ENCODE results near the gene PIH1D1.
"Not testable (repeated sequence)": the region's sequence is repeated elsewhere in the genome, so short reads cannot be mapped to it uniquely, and the experiment has no call there.

Gene PIH1D1

DNA sequence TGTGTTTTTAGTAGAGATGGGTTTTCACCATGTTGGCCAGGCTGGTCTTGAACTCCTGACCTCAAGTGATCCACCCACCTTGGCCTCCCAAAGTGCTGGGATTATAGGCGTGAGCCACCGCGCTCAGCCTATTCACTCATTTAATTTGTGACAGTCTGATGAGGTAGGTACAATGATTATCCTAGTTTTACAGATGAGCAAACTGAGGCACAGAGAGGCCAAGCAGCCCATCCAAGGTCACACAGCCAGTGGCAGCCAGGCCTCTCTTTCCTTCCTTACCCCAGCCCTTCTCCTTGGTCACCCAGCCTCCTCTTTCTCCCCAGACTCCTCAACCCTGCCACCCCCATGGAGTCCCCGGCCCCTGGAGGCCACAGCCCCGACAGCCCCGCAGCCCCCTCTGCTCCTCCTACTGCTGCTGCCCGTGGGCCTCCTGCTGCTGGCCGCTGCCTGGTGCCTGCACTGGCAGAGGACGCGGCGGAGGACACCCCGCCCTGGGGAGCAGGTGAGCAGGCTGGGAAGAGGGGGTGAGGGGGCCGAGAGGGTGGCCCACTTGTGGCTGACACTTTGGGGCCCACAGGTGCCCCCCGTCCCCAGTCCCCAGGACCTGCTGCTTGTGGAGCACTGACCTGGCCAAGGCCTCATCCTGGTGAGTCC is 28.5 kb upstream of the PIH1D1 start:
- no peak for DNase-seq

DNA sequence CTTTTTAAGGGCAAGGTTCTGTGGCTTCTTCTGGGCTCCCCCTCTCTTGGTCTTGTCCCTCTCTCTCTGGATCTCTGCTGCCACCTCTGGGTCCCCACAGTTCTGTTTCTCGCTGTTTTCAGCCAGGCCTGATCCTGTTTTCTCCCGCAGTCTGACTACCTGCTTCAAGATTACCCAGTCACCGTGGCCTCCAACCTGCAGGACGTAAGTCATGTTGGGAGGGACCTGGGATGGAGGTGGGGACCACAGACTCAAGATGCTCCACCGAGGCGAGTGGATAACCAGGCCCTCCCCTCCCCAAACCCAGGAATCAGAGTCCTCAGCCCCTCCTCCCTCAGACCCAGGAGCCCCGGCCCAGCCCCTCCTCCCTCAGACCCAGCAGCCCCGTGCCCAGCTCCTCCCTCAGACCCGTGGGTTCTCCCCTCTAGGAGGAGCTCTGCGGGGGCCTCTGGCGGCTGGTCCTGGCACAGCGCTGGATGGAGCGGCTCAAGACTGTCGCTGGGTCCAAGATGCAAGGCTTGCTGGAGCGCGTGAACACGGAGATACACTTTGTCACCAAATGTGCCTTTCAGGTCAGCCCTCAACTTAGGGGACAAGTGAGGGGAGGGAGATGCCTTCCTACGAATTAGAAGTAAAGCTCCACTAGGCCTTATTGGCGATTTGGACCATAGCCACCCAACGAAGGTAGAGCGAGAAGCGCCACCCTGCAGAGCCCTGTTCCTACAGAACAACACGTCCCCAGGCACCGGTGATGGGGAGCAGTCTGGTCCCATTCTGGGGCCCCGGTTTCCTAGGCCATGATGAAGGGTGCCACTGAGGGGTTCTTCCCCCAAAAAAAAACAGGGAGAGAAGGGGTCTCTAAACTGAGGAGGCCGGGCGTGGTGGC is 24.6 kb upstream of the PIH1D1 start:
- DNase-seq: peak in 1 of 2 experiments; percentile 13

DNA sequence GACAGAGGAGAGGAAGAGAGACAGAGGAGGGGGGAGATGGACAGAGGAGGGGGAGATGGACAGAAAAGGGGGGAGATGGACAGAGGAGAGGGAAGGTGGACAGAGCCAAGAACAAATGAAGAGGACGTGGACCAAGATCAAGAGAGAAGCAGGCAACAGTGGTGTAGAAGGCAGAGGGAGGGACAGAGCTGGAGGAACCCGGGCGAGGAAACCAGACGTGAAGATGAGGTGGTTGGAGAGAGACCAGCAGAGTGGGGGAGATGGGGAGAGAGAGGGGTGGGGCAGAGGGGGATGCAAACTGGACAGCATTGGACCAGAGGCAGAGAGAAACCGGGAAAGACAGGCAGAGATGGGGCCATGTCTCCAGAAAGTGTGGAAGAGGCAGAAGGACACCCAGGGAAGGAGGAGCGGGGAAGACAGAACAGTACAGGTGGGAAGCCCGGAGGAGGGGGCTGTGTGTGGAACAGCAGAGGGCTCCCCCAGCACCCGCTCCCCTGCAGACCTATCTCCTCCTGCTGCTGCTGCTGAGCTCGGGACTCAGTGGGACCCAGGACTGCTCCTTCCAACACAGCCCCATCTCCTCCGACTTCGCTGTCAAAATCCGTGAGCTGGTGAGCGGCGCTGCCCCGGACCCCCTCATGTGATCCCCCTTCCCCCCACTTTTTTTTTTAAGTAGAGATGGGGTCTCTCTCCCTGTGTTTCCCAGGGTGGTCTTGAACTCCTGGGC is 23.7 kb upstream of the PIH1D1 start:
- no peak for DNase-seq

DNA sequence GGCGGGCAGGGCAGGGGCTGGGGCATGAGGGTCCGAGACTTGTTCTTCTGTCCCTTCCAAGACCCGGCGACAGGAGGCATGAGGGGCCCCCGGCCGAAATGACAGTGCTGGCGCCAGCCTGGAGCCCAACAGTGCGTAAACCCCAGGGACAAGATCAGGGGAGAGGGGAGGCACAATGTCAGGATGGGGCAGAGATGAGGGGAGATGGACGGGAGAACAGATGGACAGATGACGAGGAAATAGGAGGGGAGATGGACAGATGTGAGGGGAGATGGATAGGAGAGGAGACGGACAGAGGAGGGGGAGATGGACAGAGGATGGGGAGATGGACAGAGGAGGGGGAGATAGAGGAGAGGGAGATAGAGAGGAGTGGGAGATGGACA is 22.9 kb upstream of the PIH1D1 start:
- DNase-seq: no peak

DNA sequence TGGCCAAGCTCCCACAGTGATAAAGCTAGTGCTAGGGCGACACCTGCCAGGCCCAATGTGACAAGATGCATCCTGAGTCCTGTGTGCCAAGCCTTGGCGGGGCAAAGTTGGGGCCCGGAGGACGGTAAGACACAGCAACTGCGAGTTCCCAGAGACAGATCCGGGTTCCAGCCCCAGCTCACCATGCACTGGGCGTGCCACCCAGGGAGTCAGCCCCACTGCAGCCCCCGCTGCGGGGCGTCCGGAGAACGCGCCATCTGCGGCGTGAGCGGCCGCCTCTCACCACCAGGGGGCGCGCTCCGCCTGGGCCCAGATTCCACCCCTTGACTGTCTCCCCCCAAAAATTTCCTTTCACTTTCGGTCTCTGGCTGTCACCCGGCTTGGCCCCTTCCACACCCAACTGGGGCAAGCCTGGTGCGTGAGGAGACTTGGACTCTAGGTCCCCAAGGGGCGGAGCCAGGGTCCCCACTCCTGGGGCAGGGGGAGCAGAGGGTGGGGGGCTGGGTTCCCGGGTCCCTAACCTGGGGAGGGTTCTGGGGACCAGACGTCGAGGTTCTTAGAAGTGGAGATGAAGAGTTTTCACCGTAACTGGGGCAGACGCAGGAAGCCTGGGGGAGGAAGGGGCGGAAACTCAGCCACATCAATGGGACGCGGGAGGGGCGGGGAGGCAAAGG is 22.4 kb upstream of the PIH1D1 start, which contains the start of gene FLT3LG:
TSS of gene FLT3LG (plus strand) at position 348 of the 674 bp plus-strand sequence. CDS start 425 bp downstream, outside the sequence.
- DNase-seq: peak; percentile 75 to 81

DNA sequence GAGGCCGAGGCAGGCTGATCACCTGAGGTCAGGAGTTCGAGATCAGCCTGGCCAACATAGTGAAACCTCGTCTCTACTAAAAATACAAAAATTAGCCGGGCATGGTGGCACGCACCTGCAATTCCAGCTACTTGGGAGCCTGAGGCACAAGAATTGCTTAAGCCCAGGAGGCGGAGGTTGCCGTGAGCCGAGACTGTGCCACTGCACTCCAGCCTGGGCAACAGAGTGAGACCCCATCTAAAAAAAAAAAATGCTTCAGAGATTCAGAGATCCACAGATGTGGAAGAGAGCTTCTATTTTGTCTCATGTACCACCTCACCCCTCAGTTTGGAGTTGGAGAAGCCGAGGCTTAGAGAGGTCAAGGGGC is 21.9 kb upstream of the PIH1D1 start:
- not testable (repeated sequence) for DNase-seq

DNA sequence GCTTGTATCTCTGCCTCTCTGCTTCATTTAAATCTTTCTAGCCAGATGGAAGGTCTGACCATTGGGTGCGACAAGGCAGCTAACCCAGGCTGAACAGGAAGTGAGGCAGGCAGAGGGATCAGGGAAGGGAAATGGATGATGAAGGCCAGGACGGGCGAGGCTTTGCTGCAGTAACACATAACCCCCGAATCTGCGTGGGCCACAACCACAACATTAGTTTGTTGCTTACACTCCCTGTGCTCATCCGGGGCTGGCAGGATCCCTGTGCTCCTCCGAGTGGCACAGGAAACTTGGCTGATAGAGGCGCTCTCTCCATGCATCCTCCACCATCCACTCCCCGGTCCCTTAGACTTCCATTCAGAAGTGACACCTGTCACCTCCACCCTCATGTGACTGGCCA is 21.3 kb upstream of the PIH1D1 start:
- DNase-seq: no peak

DNA sequence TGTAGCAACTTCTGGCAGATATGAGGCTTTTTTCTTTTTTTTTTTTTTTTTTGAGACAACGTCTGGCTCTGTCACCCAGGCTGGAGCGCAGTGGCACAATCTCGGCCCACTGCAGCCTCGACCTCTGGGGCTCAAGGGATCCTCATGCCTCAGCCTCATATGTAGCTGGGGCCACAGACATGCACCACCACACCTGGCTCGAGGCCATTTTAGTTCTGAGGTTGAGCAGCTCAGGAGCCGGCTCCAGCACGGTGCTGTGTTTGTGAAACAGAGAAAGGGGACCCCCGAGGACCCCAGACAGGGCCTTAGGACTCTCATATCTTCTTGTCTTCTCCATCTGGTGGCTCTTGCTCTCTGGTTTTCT is 19.0 kb upstream of the PIH1D1 start:
- no peak for DNase-seq

DNA sequence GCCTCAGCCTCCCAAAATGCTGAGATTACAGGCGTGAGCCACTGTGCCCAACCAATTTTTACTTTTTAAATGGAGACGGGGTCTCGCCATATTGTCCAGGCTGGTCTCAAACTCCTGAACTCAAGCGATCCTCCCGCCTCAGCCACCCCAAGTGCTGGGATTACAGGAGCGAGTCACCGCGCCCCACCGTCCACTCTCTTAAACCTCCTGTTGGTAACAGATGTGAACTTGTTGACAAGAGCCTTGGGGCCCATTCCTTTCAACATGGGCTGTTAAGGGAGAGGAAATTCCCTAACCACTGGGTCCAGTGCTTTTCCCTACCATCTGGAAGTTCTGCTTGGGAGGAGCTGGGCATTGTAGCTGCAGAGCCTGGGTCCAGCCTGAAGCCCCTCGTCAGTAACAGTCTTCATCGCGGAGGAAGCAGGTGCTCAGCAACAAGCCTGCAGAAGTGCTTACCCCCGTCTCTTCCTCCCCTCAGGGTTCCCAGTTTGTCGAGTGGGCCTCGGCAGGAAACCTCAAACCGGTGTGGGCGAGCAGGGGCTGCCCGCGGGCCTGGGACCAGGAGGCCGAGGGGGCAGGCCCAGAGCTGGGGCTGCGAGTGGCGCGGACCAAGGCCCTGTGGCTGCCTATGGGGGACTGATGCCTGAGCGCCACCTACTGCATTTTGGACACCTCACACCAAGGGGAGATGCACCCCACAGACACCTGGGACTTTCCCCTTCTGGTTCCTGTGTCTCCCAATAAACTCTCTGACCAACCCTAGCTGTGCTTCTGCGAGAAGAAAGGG is 18.4 kb upstream of the PIH1D1 start:
- DNase-seq: no peak

DNA sequence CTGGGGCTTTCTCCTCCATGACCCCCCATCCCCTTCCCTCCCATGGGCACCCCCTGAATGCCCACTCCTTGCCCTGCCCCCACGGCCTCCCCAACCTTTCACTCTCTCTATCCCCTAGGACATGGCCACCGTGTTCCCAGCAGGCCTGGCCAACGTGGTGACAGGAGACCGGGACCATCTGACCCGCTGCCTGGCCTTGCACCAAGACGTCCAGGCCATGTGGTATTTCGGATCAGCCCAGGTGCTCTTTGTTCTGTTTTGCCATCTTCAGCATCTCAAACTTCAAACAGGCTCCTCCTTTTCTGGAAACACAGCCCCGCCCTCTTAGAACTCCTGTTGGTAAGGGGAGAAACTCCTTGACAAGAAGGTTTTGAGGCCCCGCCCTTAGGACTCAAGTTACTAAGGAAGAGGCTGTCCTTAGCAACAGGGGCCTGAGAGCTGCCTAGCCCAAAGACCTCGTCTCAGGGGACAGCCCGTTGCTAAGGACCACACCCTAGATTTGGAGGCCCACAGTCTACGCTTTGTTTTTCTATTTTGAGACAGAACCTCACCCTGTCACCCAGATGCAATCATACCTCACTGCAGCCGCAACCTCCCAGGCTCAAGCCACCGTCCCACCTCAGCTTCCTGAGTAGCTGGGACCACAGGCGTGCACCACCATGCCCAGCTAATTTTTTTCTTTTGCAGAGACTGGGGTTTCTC is 17.3 kb upstream of the PIH1D1 start:
- no peak for DNase-seq

DNA sequence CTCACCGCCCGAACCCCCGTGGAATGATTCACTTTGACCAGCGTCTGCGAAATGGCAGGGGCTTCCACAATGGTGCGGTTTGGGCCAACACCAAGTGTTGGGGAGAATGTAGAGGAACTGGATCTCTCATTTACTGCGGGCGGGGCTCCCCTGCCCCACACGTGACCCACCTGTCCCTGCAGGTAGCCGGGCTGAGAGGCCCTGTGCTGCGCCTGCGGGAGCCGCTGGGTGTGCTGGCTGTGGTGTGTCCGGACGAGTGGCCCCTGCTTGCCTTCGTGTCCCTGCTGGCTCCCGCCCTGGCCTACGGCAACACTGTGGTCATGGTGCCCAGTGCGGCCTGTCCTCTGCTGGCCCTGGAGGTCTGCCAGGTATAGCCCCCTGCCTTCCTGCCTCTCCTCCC is 16.6 kb upstream of the PIH1D1 start:
- no peak for DNase-seq

DNA sequence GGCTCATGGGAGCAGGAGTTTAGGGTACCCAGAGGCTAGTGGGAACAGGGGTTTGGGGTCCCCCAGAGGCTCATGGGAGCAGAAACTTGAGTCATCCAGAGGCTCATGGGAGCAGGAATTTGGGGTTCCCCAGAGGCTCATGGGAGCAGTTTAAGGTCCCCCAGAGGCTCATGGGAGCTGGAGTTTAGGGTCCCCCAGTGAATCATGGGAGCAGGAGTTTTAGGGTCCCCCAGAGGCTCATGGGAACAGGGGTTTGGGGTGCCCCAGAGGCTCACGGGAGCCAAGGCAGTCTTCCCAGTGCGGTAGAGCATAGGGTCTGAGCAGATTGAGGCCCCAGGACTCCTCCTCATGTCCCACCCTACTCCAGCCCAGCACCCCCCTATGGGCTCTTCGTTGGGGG is 13.8 kb upstream of the PIH1D1 start:
- no peak for DNase-seq

DNA sequence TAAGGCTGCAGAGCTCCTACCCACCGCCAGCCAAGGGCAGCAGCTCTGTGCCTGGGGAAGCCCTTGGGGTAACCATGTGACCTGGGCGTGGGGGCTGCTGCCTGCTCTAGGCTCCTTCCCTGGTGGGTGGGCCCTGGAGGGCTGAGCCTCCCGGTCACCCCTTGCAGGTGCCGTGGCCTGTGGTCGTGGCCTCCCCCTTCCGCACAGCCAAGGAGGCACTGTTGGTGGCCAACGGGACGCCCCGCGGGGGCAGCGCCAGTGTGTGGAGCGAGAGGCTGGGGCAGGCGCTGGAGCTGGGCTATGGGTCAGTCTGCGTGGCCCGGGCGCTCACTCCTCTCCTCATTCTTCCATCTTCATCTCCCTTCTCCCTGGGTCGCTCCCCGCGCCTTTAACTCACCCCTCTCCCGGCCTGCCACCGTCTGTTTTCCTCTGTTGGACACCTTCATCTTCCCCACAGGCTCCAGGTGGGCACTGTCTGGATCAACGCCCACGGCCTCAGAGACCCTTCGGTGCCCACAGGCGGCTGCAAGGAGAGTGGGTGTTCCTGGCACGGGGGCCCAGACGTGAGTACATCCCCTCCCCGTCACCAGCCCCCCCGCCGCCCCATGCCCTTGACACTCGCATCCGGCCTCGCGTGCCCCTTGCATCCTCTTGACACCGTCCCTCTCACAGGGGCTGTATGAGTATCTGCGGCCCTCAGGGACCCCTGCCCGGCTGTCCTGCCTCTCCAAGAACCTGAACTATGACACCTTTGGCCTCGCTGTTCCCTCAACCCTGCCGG is 12.5 kb upstream of the PIH1D1 start:
- no peak for DNase-seq

DNA sequence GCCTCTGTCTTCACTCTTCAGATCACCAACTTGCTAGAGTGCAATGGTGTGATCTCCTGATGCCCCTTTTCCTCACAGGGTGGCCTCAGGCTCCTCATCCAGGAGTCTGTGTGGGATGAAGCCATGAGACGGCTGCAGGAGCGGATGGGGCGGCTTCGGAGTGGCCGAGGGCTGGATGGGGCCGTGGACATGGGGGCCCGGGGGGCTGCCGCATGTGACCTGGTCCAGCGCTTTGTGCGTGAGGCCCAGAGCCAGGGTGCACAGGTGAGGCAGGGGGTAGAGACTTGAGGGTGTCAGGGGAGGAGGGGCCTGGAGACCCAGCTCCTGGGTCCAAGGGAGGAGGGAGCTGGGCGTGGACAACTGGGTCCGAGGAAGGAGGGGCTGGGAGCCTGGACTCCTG is 10.9 kb upstream of the PIH1D1 start:
- no peak for DNase-seq

DNA sequence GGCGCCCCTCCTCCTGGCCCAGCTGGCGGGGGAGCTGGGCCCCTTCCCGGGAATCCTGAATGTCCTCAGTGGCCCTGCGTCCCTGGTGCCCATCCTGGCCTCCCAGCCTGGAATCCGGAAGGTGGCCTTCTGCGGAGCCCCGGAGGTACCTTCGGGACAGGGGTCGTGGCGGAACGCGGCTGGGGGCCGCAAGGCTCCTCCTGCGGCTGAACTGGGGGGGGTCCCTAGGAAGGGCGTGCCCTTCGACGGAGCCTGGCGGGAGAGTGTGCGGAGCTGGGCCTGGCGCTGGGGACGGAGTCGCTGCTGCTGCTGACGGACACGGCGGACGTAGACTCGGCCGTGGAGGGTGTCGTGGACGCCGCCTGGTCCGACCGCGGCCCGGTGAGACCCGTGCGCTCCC is 10.0 kb upstream of the PIH1D1 start:
- DNase-seq: no peak

DNA sequence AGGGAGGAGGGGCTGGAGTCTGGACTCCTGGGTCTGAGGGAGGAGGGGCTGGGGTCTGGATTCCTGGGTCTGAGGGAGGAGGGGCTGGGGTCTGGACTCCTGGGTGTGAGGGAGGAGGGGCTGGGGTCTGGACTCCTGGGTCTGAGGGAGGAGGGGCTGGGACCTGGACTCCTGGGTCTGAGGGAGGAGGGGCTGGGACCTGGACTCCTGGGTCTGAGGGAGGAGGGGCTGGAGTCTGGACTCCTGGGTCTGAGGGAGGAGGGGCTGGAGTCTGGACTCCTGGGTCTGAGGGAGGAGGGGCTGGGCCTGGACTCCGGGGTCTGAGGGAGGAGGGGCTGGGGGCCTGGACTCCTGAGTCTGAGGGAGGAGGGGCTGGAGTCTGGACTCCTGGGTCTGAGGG is 9.5 kb upstream of the PIH1D1 start:
- not testable (repeated sequence) for DNase-seq

DNA sequence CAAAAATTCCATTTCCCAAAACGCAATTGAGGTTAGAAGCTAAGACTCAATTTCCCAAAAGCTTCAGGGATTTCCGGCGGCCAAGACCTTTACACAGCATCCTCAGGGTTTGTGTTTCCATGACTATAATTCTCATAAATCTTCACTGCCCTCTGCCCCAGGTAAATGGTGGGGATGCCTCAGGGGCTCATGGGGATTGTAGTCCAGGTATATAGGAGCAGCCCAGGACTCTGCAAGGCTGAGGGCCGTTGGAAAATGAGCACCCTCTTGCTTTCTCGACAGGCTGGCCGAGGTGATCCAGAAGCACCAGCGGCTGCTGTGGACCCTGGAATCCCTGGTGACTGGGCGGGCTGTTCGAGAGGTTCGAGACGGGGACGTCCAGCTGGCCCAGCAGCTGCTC is 7.8 kb upstream of the PIH1D1 start:
- no peak for DNase-seq

DNA sequence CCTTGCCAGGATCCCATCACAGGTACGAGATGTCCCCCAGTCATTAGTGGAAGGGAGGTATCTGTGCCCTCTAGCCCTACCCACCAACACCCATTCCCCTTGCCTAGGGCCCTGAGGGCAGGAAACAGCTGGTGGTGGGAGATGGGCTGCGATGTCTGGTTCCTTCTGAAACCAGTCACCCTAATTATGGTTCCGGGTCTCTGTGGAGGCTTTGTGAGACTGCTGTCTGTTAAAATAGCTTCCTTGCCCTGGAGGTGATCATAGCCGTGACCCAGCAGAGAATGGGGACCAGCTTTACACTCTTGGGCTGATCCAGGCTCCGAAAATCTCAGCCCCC is 6.9 kb upstream of the PIH1D1 start:
- DNase-seq: no peak

DNA sequence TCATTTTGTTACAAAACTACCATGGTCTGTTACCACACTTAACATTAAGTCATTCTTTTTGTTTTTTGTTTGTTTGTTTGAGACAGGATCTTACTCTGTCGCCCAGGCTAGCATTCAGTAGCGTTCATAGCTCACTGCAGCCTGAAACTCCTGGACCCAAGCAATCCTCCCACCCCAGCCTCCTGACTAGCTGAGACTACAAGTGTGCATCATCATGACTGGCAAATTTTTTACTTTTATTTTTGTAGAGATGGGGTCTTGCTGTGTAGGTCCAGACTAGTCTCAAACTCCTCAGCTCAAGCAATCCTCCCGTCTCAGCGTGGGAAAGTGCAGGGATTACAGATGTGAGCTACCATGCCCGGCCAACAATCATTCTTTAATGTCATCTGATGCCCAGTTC is 4.7 kb upstream of the PIH1D1 start:
- no peak for DNase-seq

DNA sequence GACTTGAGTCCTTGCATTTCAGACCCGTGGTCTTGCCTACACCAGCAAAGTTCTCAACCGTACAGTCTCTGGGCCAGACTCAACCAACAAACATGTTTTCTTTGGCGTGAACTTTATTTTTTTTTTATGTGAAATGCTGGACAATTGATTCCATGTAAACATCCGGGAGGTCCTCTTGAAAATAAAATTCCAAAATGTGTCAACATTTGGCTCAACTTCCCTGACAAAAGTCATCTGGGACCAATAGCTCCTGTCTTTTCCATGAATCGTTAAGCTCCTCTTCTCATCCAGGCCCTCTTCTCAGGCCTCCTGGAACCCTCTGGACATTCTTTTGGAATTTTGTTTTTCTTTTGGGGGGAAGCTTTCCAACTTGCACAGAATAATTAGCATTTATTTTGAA is 4.2 kb upstream of the PIH1D1 start:
- no peak for DNase-seq

DNA sequence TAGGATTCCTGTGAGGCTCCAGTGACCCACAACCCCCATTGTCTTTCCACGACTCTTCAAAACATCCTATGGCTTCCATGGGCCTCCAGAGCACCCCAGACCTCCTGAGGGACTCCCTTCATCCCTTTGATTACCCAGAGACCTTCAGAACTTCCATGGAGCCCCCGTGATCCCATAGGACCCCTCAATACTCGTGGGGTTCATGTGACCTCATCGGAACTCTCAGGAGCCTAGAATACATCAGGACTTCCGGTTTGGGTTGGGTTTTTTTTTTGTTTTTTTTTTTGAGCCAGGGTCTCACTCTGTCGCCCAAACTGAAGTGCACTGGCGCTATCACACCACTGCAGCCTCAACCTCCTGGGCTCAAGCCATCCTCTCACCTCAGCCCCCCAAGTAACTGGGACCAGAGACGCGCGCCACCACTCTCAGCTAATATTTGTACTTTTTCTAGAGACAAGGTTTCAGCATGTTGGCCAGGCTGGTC is 2.2 kb upstream of the PIH1D1 start:
- no peak for DNase-seq

Data from AML-193 (cell line).